H1 (cell line): Measurements from ENCODE around the gene TCHP. TPM values are rescaled to one million over a fixed set of nuclear protein-coding genes. Genes with fewer than 3 reads are reported as not detected.

Source experiments
- EZH2 ChIP-seq: fragments of 200-600 bp; sonication (generic); IDR thresholded peaks from 2 replicates; pipeline ENCODE4 v1.7.1; 2012; ENCODE audit warnings: low read depth, mild to moderate bottlenecking, moderate library complexity, low read length, inconsistent platforms; ENCODE audit not compliant: severe bottlenecking
- SIRT6 ChIP-seq: IDR thresholded peaks from one replicate; pipeline ENCODE4 v1.7.1; 2012; ENCODE audit warnings: low read length, inconsistent platforms
- polyA plus RNA-seq, 7 experiments: library from polyadenylated mRNA; depleted of rRNA in 3 of 7; stranded (reverse) in 5 of 7; unstranded in 2 of 7; fragments of >200 nt in 5 of 7; fragments of 200-250 nt in 2 of 7; gene quantifications; 1 replicate in 5 of 7; 2 replicates in 1 of 7; 4 replicates in 1 of 7; pipeline versions ENCODE4 v1.2.1 to v1.2.3, GENCODE V29; 2011 to 2013; ENCODE audit warnings: missing spikeins in 2 of 7, mixed read lengths in 2 of 7
- total RNA-seq: library from RNA; stranded (reverse); fragmentation: NEBNext Ultra II Directional; extraction: Animal tissue kit (Norgen Biotek cat#: 25700); gene quantifications from 2 replicates; pipeline ENCODE4 v1.2.1, GENCODE V29; 2021

Gene TCHP
- total and polyA plus RNA-seq, 2 of the 8 experiments (the other 6 are each of a cell fraction or from before 2014, with no cell fraction given), result 2.8 to 4.5 TPM

DNA sequence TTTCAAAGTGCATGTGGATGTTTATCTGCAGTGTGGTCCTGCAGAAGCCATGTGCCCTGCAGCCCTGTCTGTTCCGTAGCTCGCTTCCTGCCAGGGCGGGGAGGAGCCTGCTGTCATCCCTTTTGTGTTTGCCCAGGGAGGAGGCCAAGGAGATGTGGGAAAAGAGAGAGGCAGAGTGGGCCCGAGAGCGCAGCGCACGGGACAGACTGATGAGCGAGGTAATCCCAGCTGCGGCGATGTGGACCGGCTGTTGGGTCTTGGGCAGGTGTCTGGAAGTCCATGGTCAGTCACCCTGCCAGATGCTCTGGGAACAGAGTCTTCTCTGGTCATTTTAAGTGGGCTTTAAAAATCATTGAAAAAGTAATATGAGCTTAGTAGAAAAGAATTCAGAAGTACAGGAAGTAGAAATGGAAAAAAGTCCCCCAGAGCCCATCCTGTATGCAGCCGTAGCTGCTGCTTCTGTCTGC lies 12.8 kb downstream of the TCHP start (continued):
- TF ChIP-seq EZH2 (no peak), SIRT6 (no peak)
